Measurements from ENCODE around the gene CENPW. TPM values are rescaled to one million over a fixed set of nuclear protein-coding genes. Genes with fewer than 3 reads are reported as not detected.

Gene CENPW
- total and polyA plus RNA-seq, 8 donors: 0.93 to 2.9 (median 1.9) TPM

DNA sequence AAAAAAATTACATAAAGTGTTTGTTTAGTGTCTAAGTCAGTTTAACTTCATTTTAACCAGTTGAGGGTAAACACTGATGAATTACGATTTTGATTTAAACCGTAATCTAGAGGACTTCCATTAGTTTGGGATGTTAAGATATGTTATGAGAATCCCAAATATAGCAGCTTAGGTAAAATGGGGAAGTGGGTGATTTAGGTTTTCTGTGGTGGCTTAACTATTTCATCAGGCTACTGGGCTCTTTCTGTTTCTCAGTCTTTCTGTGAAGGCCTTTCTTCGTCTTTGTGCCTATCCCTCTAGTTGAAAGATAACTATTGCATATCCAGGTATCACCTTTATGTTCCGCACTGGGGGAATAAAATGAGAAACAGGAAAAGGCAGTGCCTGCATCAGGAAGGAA, 27.9 kb downstream of the CENPW start:
- no peak for FAIRE-seq
- Histone ChIP-seq H3K4me3 (no peak overlapping the region), H3K27ac (no peak overlapping the region), H3K27me3 (no peaks in the 10 kb centered on the region), H3K36me3 (no peaks in the 10 kb centered on the region), H3K4me1 (no peaks in the 10 kb centered on the region), H3K9me3 (no peaks in the 10 kb centered on the region)
- TF ChIP-seq, protein P1, sequence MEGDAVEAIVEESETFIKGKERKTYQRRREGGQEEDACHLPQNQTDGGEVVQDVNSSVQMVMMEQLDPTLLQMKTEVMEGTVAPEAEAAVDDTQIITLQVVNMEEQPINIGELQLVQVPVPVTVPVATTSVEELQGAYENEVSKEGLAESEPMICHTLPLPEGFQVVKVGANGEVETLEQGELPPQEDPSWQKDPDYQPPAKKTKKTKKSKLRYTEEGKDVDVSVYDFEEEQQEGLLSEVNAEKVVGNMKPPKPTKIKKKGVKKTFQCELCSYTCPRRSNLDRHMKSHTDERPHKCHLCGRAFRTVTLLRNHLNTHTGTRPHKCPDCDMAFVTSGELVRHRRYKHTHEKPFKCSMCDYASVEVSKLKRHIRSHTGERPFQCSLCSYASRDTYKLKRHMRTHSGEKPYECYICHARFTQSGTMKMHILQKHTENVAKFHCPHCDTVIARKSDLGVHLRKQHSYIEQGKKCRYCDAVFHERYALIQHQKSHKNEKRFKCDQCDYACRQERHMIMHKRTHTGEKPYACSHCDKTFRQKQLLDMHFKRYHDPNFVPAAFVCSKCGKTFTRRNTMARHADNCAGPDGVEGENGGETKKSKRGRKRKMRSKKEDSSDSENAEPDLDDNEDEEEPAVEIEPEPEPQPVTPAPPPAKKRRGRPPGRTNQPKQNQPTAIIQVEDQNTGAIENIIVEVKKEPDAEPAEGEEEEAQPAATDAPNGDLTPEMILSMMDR (IDR thresholded peaks at IDR 0.05): no peak
- ATAC-seq: no peak
- no peak for DNase-seq
- WGBS, 2 donors: 86 to 93% methylated on average over 4 of the region's 4 CpGs
- intact Hi-C loops (cut with DNase I): no loop called here

DNA sequence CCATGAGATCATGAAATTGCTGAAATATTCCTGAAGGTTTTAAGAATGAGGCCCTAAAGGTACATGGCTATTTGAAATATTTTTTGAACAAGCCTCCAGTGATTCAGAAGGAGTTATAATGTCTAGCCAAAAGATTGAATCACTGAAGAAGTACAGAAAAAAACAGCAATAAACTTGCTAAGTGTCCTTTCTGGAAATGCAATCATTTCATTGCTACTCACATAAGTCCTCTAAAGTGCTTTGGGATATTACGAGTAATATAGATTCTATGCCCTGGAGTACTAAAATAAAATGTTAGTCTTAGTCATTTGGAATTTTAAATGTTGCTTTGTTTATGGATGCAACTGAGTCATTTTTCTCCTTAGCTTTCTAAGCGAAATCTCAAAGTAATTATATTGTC, 32.7 kb downstream of the CENPW start:
- TF ChIP-seq, protein P1 (IDR thresholded peaks at IDR 0.05): no peak
- no peaks in the 10 kb centered on the region for H3K27me3 ChIP-seq
- no peaks in the 10 kb centered on the region for H3K4me1 ChIP-seq
- ATAC-seq (no peak), FAIRE-seq (no peak), DNase-seq (no peak)
- no peak overlapping the region for H3K4me3 ChIP-seq
- no peaks in the 10 kb centered on the region for H3K36me3 ChIP-seq
- no peak overlapping the region for H3K27ac ChIP-seq
- H3K9me3 ChIP-seq: no peaks in the 10 kb centered on the region
- 93 to 97% methylated on average over 2 of the region's 2 CpGs for WGBS, 2 donors
- intact Hi-C loops (cut with DNase I): no loop called here

DNA sequence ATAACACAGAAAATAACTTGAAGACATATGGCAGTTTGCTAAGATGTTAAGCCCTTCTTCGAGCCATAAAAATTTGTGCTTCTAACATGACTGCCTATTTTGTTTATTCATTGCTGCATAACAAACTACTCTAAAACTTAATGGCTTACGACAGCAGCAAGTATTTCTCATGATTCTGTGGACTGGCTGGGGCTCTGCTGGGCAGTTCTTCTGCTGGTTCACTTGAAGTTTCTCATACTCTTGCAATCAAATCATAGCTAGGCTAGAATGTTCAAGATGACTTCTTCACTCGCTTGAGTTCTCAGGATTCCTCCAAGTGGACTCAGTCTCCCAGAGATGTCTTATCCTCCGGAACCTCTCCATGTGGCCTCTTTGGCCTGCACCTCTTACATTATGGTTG, 33.4 kb downstream of the CENPW start:
- ATAC-seq: no peak
- H3K36me3 ChIP-seq: no peaks in the 10 kb centered on the region
- no peak overlapping the region for H3K27ac ChIP-seq
- TF ChIP-seq, protein P1 (IDR thresholded peaks at IDR 0.05): no peak
- H3K9me3 ChIP-seq: no peaks in the 10 kb centered on the region
- intact Hi-C loops (cut with DNase I): no loop called here
- no peaks in the 10 kb centered on the region for H3K4me1 ChIP-seq
- no peaks in the 10 kb centered on the region for H3K27me3 ChIP-seq
- no peak for DNase-seq
- no peak overlapping the region for H3K4me3 ChIP-seq
- 90 to 96% methylated on average over 4 of the region's 4 CpGs for WGBS, 2 donors
- no peak for FAIRE-seq

DNA sequence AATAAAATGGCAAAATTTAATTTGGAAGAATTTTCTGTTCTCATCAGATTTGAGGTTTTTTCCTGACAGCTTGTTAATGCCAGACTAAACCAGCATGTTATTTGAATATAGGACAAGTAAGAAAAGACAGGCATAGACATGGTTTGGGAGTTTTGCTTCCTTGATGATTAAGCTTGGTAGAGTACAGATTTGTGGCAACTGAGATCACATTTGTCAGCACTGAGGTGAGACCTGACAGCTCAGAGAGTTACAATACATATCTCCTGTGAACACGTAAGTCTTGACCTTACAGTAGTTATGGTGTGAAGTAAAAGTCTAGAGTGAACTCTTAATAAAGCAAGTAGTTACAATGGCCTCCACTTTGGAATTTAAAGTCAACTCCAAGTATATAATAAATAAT, 34.5 kb downstream of the CENPW start:
- no peak for FAIRE-seq
- H3K36me3 ChIP-seq: no peaks in the 10 kb centered on the region
- WGBS, 2 donors: 94% methylated on average over 1 of the region's 1 CpG
- H3K4me3 ChIP-seq: no peak overlapping the region
- no peak overlapping the region for H3K27ac ChIP-seq
- no peaks in the 10 kb centered on the region for H3K4me1 ChIP-seq
- TF ChIP-seq, protein P1 (IDR thresholded peaks at IDR 0.05): no peak
- H3K27me3 ChIP-seq: no peaks in the 10 kb centered on the region
- no peak for ATAC-seq
- H3K9me3 ChIP-seq: no peaks in the 10 kb centered on the region
- no peak for DNase-seq
- intact Hi-C loops (cut with DNase I): no loop called here

DNA sequence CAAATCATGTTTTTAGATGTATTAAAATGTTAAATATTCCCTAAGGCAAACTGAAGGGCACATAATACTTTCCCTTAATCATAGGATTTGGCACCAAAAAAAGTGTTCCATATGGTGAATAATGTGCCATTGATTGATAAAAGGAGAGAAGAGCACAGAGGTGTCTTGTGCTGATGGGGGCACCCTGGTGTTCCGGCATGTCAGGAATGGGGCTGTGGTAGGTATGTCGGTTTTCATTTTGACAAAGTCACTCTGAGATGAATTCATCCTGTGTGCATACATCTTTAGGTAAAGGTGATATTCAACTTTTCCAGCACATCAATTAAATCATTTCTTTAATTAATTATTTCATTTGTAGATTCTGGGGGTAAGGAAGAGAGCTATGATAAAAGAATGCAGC, 36.8 kb downstream of the CENPW start:
- TF ChIP-seq, protein P1 (IDR thresholded peaks at IDR 0.05): no peak
- ATAC-seq (no peak), FAIRE-seq (no peak), DNase-seq (peak in 1 of 6 donors; percentile 9)
- no peaks in the 10 kb centered on the region for H3K27me3 ChIP-seq
- no peaks in the 10 kb centered on the region for H3K9me3 ChIP-seq
- intact Hi-C loops (cut with DNase I): no loop called here
- H3K4me1 ChIP-seq: no peaks in the 10 kb centered on the region
- H3K27ac ChIP-seq: no peak overlapping the region
- H3K36me3 ChIP-seq: no peaks in the 10 kb centered on the region
- H3K4me3 ChIP-seq: no peak overlapping the region
- 92 to 96% methylated on average over 2 of the region's 2 CpGs for WGBS, 2 donors

Data from pancreas (tissue), 10 donors.